ENCODE measurements around the gene TBRG4. TPM values are rescaled to one million over a fixed set of nuclear protein-coding genes. Genes with fewer than 3 reads are reported as not detected.

The TBRG4 gene
- total RNA-seq, 1 donor from 2014 or later = 71.2 TPM

- H3K36me3 ChIP-seq = peaks cover 0 to 79% of the 10 kb centered on the region in 2 donors
- no peak for TF ChIP-seq POLR2AphosphoS5 (IDR thresholded peaks at IDR 0.05; ENCODE audit: insufficient read depth in 1 of 2, low read depth in 1 of 2)
- no peak for TF ChIP-seq POLR2A (IDR thresholded peaks at IDR 0.05)
- no peak for TF ChIP-seq CTCF (IDR thresholded peaks at IDR 0.05)
- H3K9me3 ChIP-seq = no peaks in the 10 kb centered on the region
- no peak overlapping the region for H3K27ac ChIP-seq
- H3K4me1 ChIP-seq = peaks cover 10% of the 10 kb centered on the region
- H3K27me3 ChIP-seq = no peaks in the 10 kb centered on the region
- DNase-seq (ENCODE audit: extremely low spot score in 2 of 2) = no peak
- no peak overlapping the region for H3K4me3 ChIP-seq
- intact Hi-C loops (cut with DNase I) = loop anchor here (5.0 kb wide), 1 partner anchor 99 kb away; the partner anchor contains the start of gene CCM2
Observed at GRCh38 chr7:45101748-45102147, 9.7 kb downstream of the TBRG4 start.

GRCh38 chr7:45100761-45101480, 10.6 kb downstream of the TBRG4 start:
- DNase-seq (ENCODE audit: extremely low spot score in 2 of 2) = no peak
- Histone ChIP-seq H3K36me3 (peaks cover 0 to 71% of the 10 kb centered on the region in 2 donors), H3K9me3 (no peaks in the 10 kb centered on the region), H3K4me1 (peaks cover 2% of the 10 kb centered on the region), H3K27me3 (no peaks in the 10 kb centered on the region), H3K27ac (no peak overlapping the region), H3K4me3 (no peak overlapping the region)
- intact Hi-C loops (cut with DNase I) = loop anchor here (5.0 kb wide), 1 partner anchor 99 kb away; the partner anchor contains the start of gene CCM2
- no peak for TF ChIP-seq POLR2A (IDR thresholded peaks at IDR 0.05)
- TF ChIP-seq CTCF (IDR thresholded peaks at IDR 0.05) = no peak
- no peak for TF ChIP-seq POLR2AphosphoS5 (IDR thresholded peaks at IDR 0.05; ENCODE audit: insufficient read depth in 1 of 2, low read depth in 1 of 2)

GRCh38 chr7:45099891-45100760, 11.4 kb downstream of the TBRG4 start:
- no peak for DNase-seq (ENCODE audit: extremely low spot score in 2 of 2)
- intact Hi-C loops (cut with DNase I) = loop anchor here (5.0 kb wide), 1 partner anchor 98 kb away; the partner anchor contains the start of gene CCM2
- Histone ChIP-seq H3K9me3 (no peaks in the 10 kb centered on the region), H3K4me1 (no peaks in the 10 kb centered on the region), H3K36me3 (peaks cover 0 to 63% of the 10 kb centered on the region in 2 donors), H3K27me3 (no peaks in the 10 kb centered on the region), H3K27ac (no peak overlapping the region), H3K4me3 (no peak overlapping the region)
- TF ChIP-seq CTCF (IDR thresholded peaks at IDR 0.05) (no peak), POLR2AphosphoS5 (IDR thresholded peaks at IDR 0.05; ENCODE audit: insufficient read depth in 1 of 2, low read depth in 1 of 2) (no peak), POLR2A (IDR thresholded peaks at IDR 0.05) (no peak)

- H3K4me3 ChIP-seq = no peak overlapping the region
- no peak overlapping the region for H3K27ac ChIP-seq
- DNase-seq (ENCODE audit: extremely low spot score in 2 of 2) = no peak
- H3K36me3 ChIP-seq = peaks cover 0 to 54% of the 10 kb centered on the region in 2 donors
- H3K27me3 ChIP-seq = no peaks in the 10 kb centered on the region
- TF ChIP-seq CTCF (IDR thresholded peaks at IDR 0.05) = no peak
- no peaks in the 10 kb centered on the region for H3K4me1 ChIP-seq
- no peaks in the 10 kb centered on the region for H3K9me3 ChIP-seq
- intact Hi-C loops (cut with DNase I) = no loop called here
Observed at GRCh38 chr7:45098983-45099839, 12.3 kb downstream of the TBRG4 start.

Measured in vagina (tissue), 2 donors.